H9 (cell line): ENCODE results near the gene CLK3. TPM values are rescaled to one million over a fixed set of nuclear protein-coding genes. Genes with fewer than 3 reads are reported as not detected.

Source experiments
- DNase-seq: peaks from one replicate; pipeline ENCODE4 v3.0.0-alpha.2; 2017
- H2AFZ ChIP-seq: one replicate; pipeline ENCODE4 v1.6.1; 2013; ENCODE audit warnings: mild to moderate bottlenecking, low read length, control low read depth, moderate library complexity
- H2AK5ac ChIP-seq: 2 replicates; pipeline ENCODE4 v1.6.1; 2013; ENCODE audit warnings: low read length, control low read depth, mixed read lengths; ENCODE audit not compliant: insufficient read length
- H2BK120ac ChIP-seq: one replicate; pipeline ENCODE4 v1.6.1; 2013; ENCODE audit warnings: low read depth, mild to moderate bottlenecking, low read length, control low read depth, inconsistent platforms; ENCODE audit not compliant: poor library complexity, severe bottlenecking
- H2BK12ac ChIP-seq: 2 replicates; pipeline ENCODE4 v1.6.1; 2013; ENCODE audit warnings: low read length, control low read depth, mixed read lengths, low read depth; ENCODE audit not compliant: insufficient read length
- H2BK15ac ChIP-seq: 2 replicates; pipeline ENCODE4 v1.6.1; 2013; ENCODE audit warnings: low read depth, low read length, control low read depth
- H2BK20ac ChIP-seq: one replicate; pipeline ENCODE4 v1.6.1; 2013; ENCODE audit warnings: low read depth, mild to moderate bottlenecking, low read length, control low read depth, inconsistent platforms; ENCODE audit not compliant: poor library complexity, severe bottlenecking
- H2BK5ac ChIP-seq: 2 replicates; pipeline ENCODE4 v1.6.1; 2013; ENCODE audit warnings: low read length, control low read depth, mixed read lengths; ENCODE audit not compliant: insufficient read length
- H3K14ac ChIP-seq: 2 replicates; pipeline ENCODE4 v1.6.1; 2013; ENCODE audit warnings: low read length, control low read depth; ENCODE audit not compliant: insufficient read depth
- H3K18ac ChIP-seq: 2 replicates; pipeline ENCODE4 v1.6.1; 2013; ENCODE audit warnings: low read depth, mild to moderate bottlenecking, mixed read lengths, low read length, control low read depth; ENCODE audit not compliant: insufficient read length
- H3K23ac ChIP-seq: 2 replicates; pipeline ENCODE4 v1.6.1; 2013; ENCODE audit warnings: low read length, control low read depth, mixed read lengths, low read depth; ENCODE audit not compliant: insufficient read length
- H3K23me2 ChIP-seq: 2 replicates; pipeline ENCODE4 v1.6.1; 2013; ENCODE audit warnings: low read depth, mild to moderate bottlenecking, mixed read lengths, low read length, control low read depth; ENCODE audit not compliant: insufficient read length, poor library complexity, severe bottlenecking
- H3K27ac ChIP-seq: 2 replicates; pipeline ENCODE4 v1.5.1; 2013; ENCODE audit warnings: low read length, control low read depth, mixed read lengths, low read depth; ENCODE audit not compliant: insufficient read length
- H3K27me3 ChIP-seq: 2 replicates; pipeline ENCODE4 v1.6.1; 2013; ENCODE audit warnings: low read length, control low read depth, inconsistent platforms; ENCODE audit not compliant: insufficient read depth
- H3K4ac ChIP-seq: 2 replicates; pipeline ENCODE4 v1.6.1; 2013; ENCODE audit warnings: low read depth, mild to moderate bottlenecking, control low read depth, inconsistent platforms, low read length, moderate library complexity
- H3K4me1 ChIP-seq: 2 replicates; pipeline ENCODE4 v1.6.1; 2013; ENCODE audit warnings: low read length, control low read depth, inconsistent platforms; ENCODE audit not compliant: insufficient read depth
- H3K4me2 ChIP-seq: 2 replicates; pipeline ENCODE4 v1.6.1; 2013; ENCODE audit warnings: low read length, control low read depth, mixed read lengths; ENCODE audit not compliant: insufficient read length, insufficient read depth
- H3K56ac ChIP-seq: 2 replicates; pipeline ENCODE4 v1.6.1; 2013; ENCODE audit warnings: low read depth, mild to moderate bottlenecking, mixed read lengths, low read length, control low read depth; ENCODE audit not compliant: insufficient read length
- H3K79me1 ChIP-seq: 2 replicates; pipeline ENCODE4 v1.6.1; 2013; ENCODE audit warnings: low read depth, mild to moderate bottlenecking, moderate library complexity, low read length, control low read depth, inconsistent platforms; ENCODE audit not compliant: insufficient read depth, poor library complexity, severe bottlenecking
- H3K79me2 ChIP-seq: 2 replicates; pipeline ENCODE4 v1.6.1; 2013; ENCODE audit warnings: low read length, control low read depth, inconsistent platforms; ENCODE audit not compliant: insufficient read depth
- H3K9ac ChIP-seq: 2 replicates; pipeline ENCODE4 v1.6.1; 2013; ENCODE audit warnings: low read length, control low read depth, mixed read lengths; ENCODE audit not compliant: insufficient read length; ENCODE audit errors: extremely low read depth
- H3K9me3 ChIP-seq: one replicate; pipeline ENCODE4 v1.6.1; 2013; ENCODE audit warnings: low read depth, low read length, inconsistent platforms; ENCODE audit not compliant: control insufficient read depth
- H3T11ph ChIP-seq: one replicate; pipeline ENCODE4 v1.6.1; 2013; ENCODE audit warnings: mild to moderate bottlenecking, low read length, control low read depth, inconsistent platforms
- H4K20me1 ChIP-seq: one replicate; pipeline ENCODE4 v1.6.1; 2013; ENCODE audit not compliant: control insufficient read depth, insufficient read length, insufficient read depth
- H4K5ac ChIP-seq: 2 replicates; pipeline ENCODE4 v1.6.1; 2013; ENCODE audit warnings: low read depth, mild to moderate bottlenecking, mixed read lengths, low read length, control low read depth; ENCODE audit not compliant: insufficient read length
- H4K8ac ChIP-seq: replicated peaks from 2 replicates; pipeline ENCODE4 v1.6.1; 2013; ENCODE audit warnings: low read length, control low read depth, mixed read lengths, low read depth; ENCODE audit not compliant: insufficient read length
- H4K91ac ChIP-seq: 2 replicates; pipeline ENCODE4 v1.6.1; 2013; ENCODE audit warnings: low read depth, mild to moderate bottlenecking, moderate library complexity, mixed read lengths, low read length, control low read depth; ENCODE audit not compliant: insufficient read length
- H3K27ac Mint-ChIP-seq, 3 experiments: 2 replicates in 2 of 3; 3 replicates in 1 of 3; pipeline ENCODE4 v1.8.0; 2020 to 2021; ENCODE audit warnings: mixed read lengths in 3 of 3, mild to moderate bottlenecking in 1 of 3, moderate library complexity in 1 of 3
- H3K27me3 Mint-ChIP-seq: 2 replicates; pipeline ENCODE4 v1.8.0; 2021; ENCODE audit warnings: low read depth, mild to moderate bottlenecking, moderate library complexity, mixed read lengths
- H3K36me3 Mint-ChIP-seq, 3 experiments: 2 replicates in 2 of 3; 3 replicates in 1 of 3; pipeline ENCODE4 v1.8.0; 2020 to 2021; ENCODE audit warnings: low read depth in 3 of 3, mixed read lengths in 3 of 3; ENCODE audit not compliant: insufficient read depth in 1 of 3
- H3K4me1 Mint-ChIP-seq, 2 experiments: 2 replicates each; pipeline ENCODE4 v1.8.0; 2020; ENCODE audit warnings: mixed read lengths in 2 of 2
- H3K4me3 Mint-ChIP-seq, 2 experiments: 2 replicates in 1 of 2; 3 replicates in 1 of 2; pipeline ENCODE4 v1.8.0; 2020 to 2021; ENCODE audit warnings: mild to moderate bottlenecking in 2 of 2, mixed read lengths in 2 of 2, moderate library complexity in 1 of 2
- H3K9me3 Mint-ChIP-seq, 2 experiments: 2 replicates in 1 of 2; 3 replicates in 1 of 2; pipeline ENCODE4 v1.8.0; 2020; ENCODE audit warnings: mild to moderate bottlenecking in 2 of 2, mixed read lengths in 2 of 2, moderate library complexity in 1 of 2
- CTCF ChIP-seq: fragments of 200-600 bp; sonication (generic); conservative IDR thresholded peaks from 3 replicates; pipeline ENCODE4 v1.8.0; 2021; ENCODE audit warnings: antibody characterized with exemption, mild to moderate bottlenecking
- WGBS: extraction: QIAGEN DNeasy Blood & Tissue Kit; methylation state at CpG from one replicate; pipeline ENCODE4 v1.1.7; 2013; ENCODE audit warnings: missing lambda C conversion rate, low lambda C conversion rate, mixed read lengths; ENCODE audit not compliant: insufficient read length; ENCODE audit errors: extremely low coverage; 5-methylcytosine and 5-hydroxymethylcytosine counted together
- total RNA-seq: library from RNA; stranded (reverse); gene quantifications from 2 replicates; pipeline ENCODE4 v1.2.1, GENCODE V29; 2021

The CLK3 gene
- total RNA-seq, 1 experiment from 2014 or later: 40.8 TPM

- Histone ChIP-seq H4K91ac (no peak overlapping the region), H2AFZ (no peak overlapping the region), H4K5ac (no peak overlapping the region), H4K20me1 (no peaks in the 10 kb centered on the region), H3K18ac (no peak overlapping the region), H2BK120ac (no peak overlapping the region), H2BK5ac (no peak overlapping the region), H3K23me2 (no peaks in the 10 kb centered on the region), H3T11ph (no peak overlapping the region), H2BK15ac (no peak overlapping the region), H3K27ac (no peak overlapping the region), H2AK5ac (no peak overlapping the region), H3K23ac (no peak overlapping the region), H2BK12ac (no peak overlapping the region), H4K8ac (no peak overlapping the region), H3K4me1 (no peaks in the 10 kb centered on the region), H3K9ac (no peak overlapping the region), H3K4ac (no peak overlapping the region), H3K79me1 (no peaks in the 10 kb centered on the region), H2BK20ac (no peak overlapping the region), H3K56ac (no peak overlapping the region), H3K9me3 (no peaks in the 10 kb centered on the region), H3K4me2 (no peak overlapping the region), H3K14ac (no peak overlapping the region), H3K79me2 (no peaks in the 10 kb centered on the region), H3K27me3 (no peaks in the 10 kb centered on the region)
- DNase-seq: no peak
- Mint-ChIP-seq H3K4me3 (no peak overlapping the region), H3K4me1 (no peaks in the 10 kb centered on the region), H3K27ac (peak overlapping the region in 1 of 3 experiments; percentile 16; a peak in 1 of 7 replicates), H3K27me3 (no peaks in the 10 kb centered on the region; the same call in 1 of the 2 replicates), H3K36me3 (peaks cover 37 to 78% (median 76%) of the 10 kb centered on the region in 3 experiments; a peak in 6 of 7 replicates), H3K9me3 (no peaks in the 10 kb centered on the region)
- no CpG with 5 or more reads among the region's 3 CpGs for WGBS
- TF ChIP-seq CTCF: no peak
These were observed 12.6 kb downstream of the CLK3 start for GRCh38 chr15:74628199-74628598.
